Neural crest cell (in vitro differentiated cells): ENCODE results near the gene USP54. TPM values are rescaled to one million over a fixed set of nuclear protein-coding genes. Genes with fewer than 3 reads are reported as not detected.
"Not testable (repeated sequence)": the region's sequence is repeated elsewhere in the genome, so short reads cannot be mapped to it uniquely, and the experiment has no call there.

Source experiments
- DNase-seq: peaks from one replicate; pipeline ENCODE4 v3.0.0; 2021; ENCODE audit warnings: low read depth, mixed read lengths, low spot score
- H3K27ac Mint-ChIP-seq: one replicate; pipeline ENCODE4 v1.8.0; 2021; ENCODE audit warnings: mild to moderate bottlenecking, mixed read lengths; ENCODE audit not compliant: unreplicated experiment
- H3K27me3 Mint-ChIP-seq: 2 replicates; pipeline ENCODE4 v1.8.0; 2021; ENCODE audit warnings: low read depth, mild to moderate bottlenecking, mixed read lengths
- H3K36me3 Mint-ChIP-seq: 2 replicates; pipeline ENCODE4 v1.8.0; 2021; ENCODE audit warnings: low read depth, mild to moderate bottlenecking, mixed read lengths
- H3K4me1 Mint-ChIP-seq: 2 replicates; pipeline ENCODE4 v1.8.0; 2021; ENCODE audit warnings: mixed read lengths
- H3K4me3 Mint-ChIP-seq: one replicate; pipeline ENCODE4 v1.8.0; 2021; ENCODE audit warnings: mild to moderate bottlenecking, mixed read lengths
- H3K9me3 Mint-ChIP-seq: 2 replicates; pipeline ENCODE4 v1.8.0; 2021; ENCODE audit warnings: mixed read lengths
- total RNA-seq: library from RNA; stranded (reverse); gene quantifications from 2 replicates; pipeline ENCODE4 v1.2.1, GENCODE V29; 2021
- TF ChIP-seq, protein P1 (sequence below): fragments of 200-600 bp; sonication (generic); conservative IDR thresholded peaks from 2 replicates; pipeline ENCODE4 v1.5.0; 2021; ENCODE audit warnings: antibody characterized with exemption, mild to moderate bottlenecking

Gene USP54
- total RNA-seq, 1 donor from 2014 or later: 64.8 TPM

DNA sequence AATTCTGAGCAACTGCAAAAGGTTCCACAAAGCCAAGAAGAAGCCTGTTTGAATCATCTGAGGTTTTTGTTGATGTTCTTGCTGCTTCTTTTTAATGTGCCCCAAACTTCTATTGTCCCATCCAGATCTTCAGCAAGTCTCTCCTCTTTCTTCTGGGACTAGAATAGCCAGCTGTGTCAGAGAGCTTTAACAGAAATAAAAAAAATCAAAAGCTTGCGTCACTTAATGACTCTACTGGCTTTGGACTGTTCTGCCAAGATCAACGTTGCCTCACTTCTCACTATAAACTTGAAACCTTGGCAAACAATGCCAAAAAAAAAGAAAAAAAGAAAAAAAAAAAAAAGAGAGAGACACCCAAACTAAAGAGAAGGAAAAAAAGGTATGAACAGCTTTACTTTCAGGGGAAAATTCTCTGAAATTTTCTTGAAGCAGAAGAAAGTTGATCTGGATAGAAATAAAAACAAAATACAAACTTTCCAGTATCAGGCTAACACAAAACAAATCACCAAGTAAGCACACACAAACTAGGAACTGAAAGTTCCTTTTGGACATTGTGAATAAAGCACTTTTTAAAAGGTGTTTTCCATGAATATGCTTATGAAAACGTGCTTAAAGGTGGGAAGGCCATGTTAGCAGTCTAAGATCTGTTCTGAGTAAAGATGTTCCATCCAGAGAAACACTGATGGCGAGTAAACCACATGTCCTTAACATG, 14.8 kb downstream of the USP54 start:
- no peaks in the 10 kb centered on the region for H3K4me1 Mint-ChIP-seq
- no peak overlapping the region for H3K4me3 Mint-ChIP-seq
- H3K27ac Mint-ChIP-seq: no peak overlapping the region
- no peak for DNase-seq
- H3K9me3 Mint-ChIP-seq: no peaks in the 10 kb centered on the region
- no peaks in the 10 kb centered on the region for H3K27me3 Mint-ChIP-seq
- peaks cover 7% of the 10 kb centered on the region for H3K36me3 Mint-ChIP-seq
- TF ChIP-seq, protein P1, sequence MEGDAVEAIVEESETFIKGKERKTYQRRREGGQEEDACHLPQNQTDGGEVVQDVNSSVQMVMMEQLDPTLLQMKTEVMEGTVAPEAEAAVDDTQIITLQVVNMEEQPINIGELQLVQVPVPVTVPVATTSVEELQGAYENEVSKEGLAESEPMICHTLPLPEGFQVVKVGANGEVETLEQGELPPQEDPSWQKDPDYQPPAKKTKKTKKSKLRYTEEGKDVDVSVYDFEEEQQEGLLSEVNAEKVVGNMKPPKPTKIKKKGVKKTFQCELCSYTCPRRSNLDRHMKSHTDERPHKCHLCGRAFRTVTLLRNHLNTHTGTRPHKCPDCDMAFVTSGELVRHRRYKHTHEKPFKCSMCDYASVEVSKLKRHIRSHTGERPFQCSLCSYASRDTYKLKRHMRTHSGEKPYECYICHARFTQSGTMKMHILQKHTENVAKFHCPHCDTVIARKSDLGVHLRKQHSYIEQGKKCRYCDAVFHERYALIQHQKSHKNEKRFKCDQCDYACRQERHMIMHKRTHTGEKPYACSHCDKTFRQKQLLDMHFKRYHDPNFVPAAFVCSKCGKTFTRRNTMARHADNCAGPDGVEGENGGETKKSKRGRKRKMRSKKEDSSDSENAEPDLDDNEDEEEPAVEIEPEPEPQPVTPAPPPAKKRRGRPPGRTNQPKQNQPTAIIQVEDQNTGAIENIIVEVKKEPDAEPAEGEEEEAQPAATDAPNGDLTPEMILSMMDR: no peak

DNA sequence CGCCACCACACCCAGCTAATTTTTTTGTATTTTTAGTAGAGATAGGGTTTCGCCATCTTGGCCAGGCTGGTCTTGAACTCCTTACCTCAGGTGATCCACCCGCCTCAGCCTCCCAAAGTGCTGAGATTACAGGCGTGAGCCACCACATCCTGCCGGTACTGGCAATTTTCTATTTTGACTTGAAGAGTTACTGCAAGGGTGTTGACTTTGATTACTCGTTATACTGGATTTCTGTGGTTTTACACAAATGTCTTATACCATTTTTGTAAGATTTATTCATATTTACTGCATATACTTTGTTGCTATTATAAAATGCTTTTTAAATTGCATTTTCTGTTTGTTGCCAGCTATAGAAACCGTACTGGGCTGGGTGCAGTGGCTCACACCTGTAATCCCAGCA, 24.1 kb downstream of the USP54 start:
- H3K36me3 Mint-ChIP-seq, H3K27me3 Mint-ChIP-seq, H3K4me1 Mint-ChIP-seq, H3K27ac Mint-ChIP-seq, H3K4me3 Mint-ChIP-seq, H3K9me3 Mint-ChIP-seq, DNase-seq: not testable (repeated sequence)

DNA sequence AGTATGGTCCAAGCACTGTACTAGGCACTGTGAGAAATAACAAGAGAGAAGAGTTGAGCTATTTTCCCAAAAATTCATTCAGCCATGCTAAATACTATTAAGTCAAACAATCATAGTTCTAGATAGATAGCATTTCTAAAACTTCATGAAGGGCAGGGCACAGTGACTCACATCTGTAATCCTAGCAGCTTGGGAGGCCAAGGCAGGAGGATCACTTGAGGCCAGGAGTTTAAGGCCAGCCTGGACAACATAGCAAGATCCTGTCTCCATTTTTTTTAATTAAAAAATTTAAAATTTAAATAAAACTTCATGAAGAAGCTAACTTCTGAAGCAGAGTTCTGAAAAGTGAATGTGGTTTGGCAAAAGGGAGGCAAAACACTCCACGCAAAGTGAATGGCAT, 29.9 kb downstream of the USP54 start:
- peaks cover 3% of the 10 kb centered on the region for H3K36me3 Mint-ChIP-seq
- no peaks in the 10 kb centered on the region for H3K9me3 Mint-ChIP-seq
- H3K27ac Mint-ChIP-seq: no peak overlapping the region
- DNase-seq: no peak
- no peak overlapping the region for H3K4me3 Mint-ChIP-seq
- H3K27me3 Mint-ChIP-seq: no peaks in the 10 kb centered on the region
- TF ChIP-seq, protein P1: no peak
- H3K4me1 Mint-ChIP-seq: peaks cover 10% of the 10 kb centered on the region

DNA sequence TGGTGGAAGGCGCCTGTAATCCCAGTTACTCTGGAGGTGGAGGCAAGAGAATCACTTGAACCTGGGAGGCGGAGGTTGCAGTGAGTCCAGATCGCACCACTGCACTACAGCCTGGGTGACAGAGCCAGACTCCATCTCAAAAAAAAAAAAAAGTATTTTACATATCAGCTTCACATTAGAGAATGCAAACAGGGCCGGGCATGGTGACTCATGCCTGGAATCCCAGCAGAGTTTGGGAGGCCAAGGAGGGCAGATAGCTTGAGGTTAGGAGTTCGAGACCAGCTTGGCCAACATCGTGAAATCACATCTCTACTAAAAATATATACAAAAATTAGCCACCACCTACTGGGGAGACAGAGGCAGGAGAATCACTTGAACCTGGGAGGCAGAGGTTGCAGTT, 31.6 kb downstream of the USP54 start:
- Mint-ChIP-seq H3K9me3 (no peaks in the 10 kb centered on the region), H3K36me3 (peaks cover 3% of the 10 kb centered on the region), H3K4me1 (peaks cover 21% of the 10 kb centered on the region), H3K27ac (no peak overlapping the region), H3K4me3 (no peak overlapping the region), H3K27me3 (no peaks in the 10 kb centered on the region)
- no peak for DNase-seq
- TF ChIP-seq, protein P1: no peak

DNA sequence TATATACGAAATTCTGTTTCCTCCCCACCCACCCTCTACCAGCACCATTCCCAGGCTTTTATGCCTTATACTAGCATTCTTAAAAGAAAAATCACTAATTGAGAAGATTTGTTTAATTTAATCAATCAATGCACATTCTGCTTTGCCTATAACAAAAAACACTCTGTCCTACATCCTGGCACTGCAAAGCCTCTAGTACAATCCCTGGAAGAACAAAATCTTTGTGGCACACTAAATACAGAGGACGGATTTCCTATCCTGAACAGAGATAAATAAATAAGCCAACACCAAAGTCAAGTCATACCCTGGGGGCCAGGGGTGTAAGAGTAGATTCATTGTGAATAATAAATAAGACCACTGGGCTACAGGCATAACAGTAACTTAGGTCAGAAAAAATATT, 34.3 kb downstream of the USP54 start:
- H3K27ac Mint-ChIP-seq: no peak overlapping the region
- TF ChIP-seq, protein P1: no peak
- H3K4me1 Mint-ChIP-seq: peaks cover 42% of the 10 kb centered on the region
- no peak overlapping the region for H3K4me3 Mint-ChIP-seq
- H3K9me3 Mint-ChIP-seq: no peaks in the 10 kb centered on the region
- DNase-seq: no peak
- no peaks in the 10 kb centered on the region for H3K36me3 Mint-ChIP-seq
- no peaks in the 10 kb centered on the region for H3K27me3 Mint-ChIP-seq

DNA sequence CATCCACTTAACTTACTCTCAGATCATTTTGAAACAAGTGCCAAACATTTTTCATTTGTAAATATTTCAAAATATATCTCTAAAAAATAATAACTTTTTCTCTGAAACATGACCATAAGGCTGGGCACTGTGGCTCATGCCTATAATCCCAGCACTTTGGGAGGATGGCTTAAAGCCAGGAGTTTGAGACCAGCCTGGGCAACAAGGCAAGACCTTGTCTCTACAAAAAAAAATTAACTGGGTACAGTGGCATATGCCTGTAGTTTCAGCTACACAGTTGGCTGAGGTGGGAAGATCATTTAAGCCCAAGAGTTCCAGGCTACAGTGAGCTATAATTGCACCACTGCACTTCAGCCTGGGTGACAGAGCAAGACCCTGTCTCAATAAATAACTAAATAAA, 36.4 kb downstream of the USP54 start:
- H3K4me3 Mint-ChIP-seq: no peak overlapping the region

More for the DNA sequence above, 36.4 kb downstream of the USP54 start:
- DNase-seq: no peak
- peaks cover 49% of the 10 kb centered on the region for H3K4me1 Mint-ChIP-seq
- H3K27me3 Mint-ChIP-seq: no peaks in the 10 kb centered on the region
- no peaks in the 10 kb centered on the region for H3K9me3 Mint-ChIP-seq
- no peaks in the 10 kb centered on the region for H3K36me3 Mint-ChIP-seq
- no peak overlapping the region for H3K27ac Mint-ChIP-seq
- TF ChIP-seq, protein P1: no peak
